Measurements from ENCODE around the gene RNF20. TPM values are rescaled to one million over a fixed set of nuclear protein-coding genes. Genes with fewer than 3 reads are reported as not detected.

Gene RNF20
- total and polyA plus RNA-seq, 2 donors (not counting 1 experiment from before 2014, with no cell fraction given) = 5.7 to 56.4 TPM

- Mint-ChIP-seq H3K27me3 (peaks cover 54% of the 10 kb centered on the region), H3K27ac (no peak overlapping the region), H3K9me3 (ENCODE audit: insufficient read depth) (no peaks in the 10 kb centered on the region), H3K4me3 (no peak overlapping the region), H3K4me1 (no peaks in the 10 kb centered on the region)
- H4K20me1 ChIP-seq (ENCODE audit: control insufficient read depth, insufficient read depth, low read length, poor library complexity, severe bottlenecking) = no peaks in the 10 kb centered on the region
- H3K27me3 ChIP-seq (replicated peaks in 1 of 4; ENCODE audit: control extremely low read depth in 1 of 4, control insufficient read depth in 3 of 4, insufficient read depth in 4 of 4, low read length in 3 of 4) = peaks cover 0 to 7% (median 6%) of the 10 kb centered on the region in 4 experiments
- no peak overlapping the region for H2AFZ ChIP-seq (ENCODE audit: insufficient read depth, low read depth, low read length, poor library complexity, severe bottlenecking)
- no peaks in the 10 kb centered on the region for H3K79me2 ChIP-seq (ENCODE audit: control insufficient read depth, insufficient read depth, low read length)
- H3K4me3 ChIP-seq (ENCODE audit: control extremely low read depth in 1 of 5, extremely low read depth in 1 of 5, insufficient read depth in 1 of 5, low read depth in 2 of 5, low read length in 4 of 5) = no peak overlapping the region
- DNase-seq (no peak), ATAC-seq (ENCODE audit: low read depth) (no peak)
- H3K4me2 ChIP-seq (replicated peaks; ENCODE audit: low read depth, low read length, poor library complexity, severe bottlenecking) = no peak overlapping the region
- TF ChIP-seq EZH2 (IDR thresholded peaks at IDR 0.05; ENCODE audit: borderline replicate concordance, insufficient read depth, low read depth, low read length, poor library complexity, severe bottlenecking) (no peak), CTCF (IDR thresholded peaks at IDR 0.05) (no peak)
- H3K36me3 ChIP-seq (replicated peaks in 1 of 2; ENCODE audit: control extremely low read depth in 1 of 2, control insufficient read depth in 1 of 2, extremely low read depth in 1 of 2, insufficient read depth in 2 of 2, low read length in 1 of 2) = no peaks in the 10 kb centered on the region
- no peak overlapping the region for H3K27ac ChIP-seq (ENCODE audit: low read length in 2 of 2)
- no peaks in the 10 kb centered on the region for H3K9me3 ChIP-seq (ENCODE audit: control extremely low read depth in 1 of 3, control insufficient read depth in 2 of 3, insufficient read depth in 1 of 3, low read length in 2 of 3)
- intact Hi-C loops (cut with micrococcal nuclease) = no loop called here
- no peak overlapping the region for H3K9ac ChIP-seq (ENCODE audit: low read length)
- CTCF ChIA-PET = no interaction called here
- H3K4me1 ChIP-seq (ENCODE audit: control insufficient read depth in 2 of 2, insufficient read depth in 2 of 2, low read length in 2 of 2) = no peaks in the 10 kb centered on the region
- POLR2A ChIA-PET = no interaction called here
- WGBS (ENCODE audit: insufficient coverage) = 62% methylated on average over 2 of the region's 6 CpGs
Measured at GRCh38 chr9:101510459-101510858, 23.2 kb upstream of the RNF20 start.

DNA sequence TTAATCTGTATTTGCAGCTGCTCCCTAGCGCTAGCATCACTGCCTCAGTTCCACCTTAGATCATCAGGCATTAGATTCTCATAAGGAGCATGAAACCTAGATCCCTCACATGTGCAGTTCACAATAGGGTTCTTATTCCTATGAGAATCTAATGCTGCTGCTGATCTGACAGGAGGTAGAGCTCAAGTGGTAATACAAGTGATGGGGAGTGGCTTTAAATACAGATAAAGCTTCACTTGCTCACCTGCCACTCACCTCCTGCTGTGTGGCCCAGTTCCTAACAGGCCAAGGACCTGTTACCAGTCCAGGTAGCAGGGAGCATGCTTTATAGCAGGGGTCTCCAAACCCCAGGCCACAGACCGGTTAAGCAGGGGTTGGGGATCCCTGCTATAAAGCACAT, 22.6 kb upstream of the RNF20 start:
- ChIA-PET CTCF (no interaction called here), POLR2A (no interaction called here)
- no CpG with 5 or more reads among the region's 2 CpGs for WGBS (ENCODE audit: insufficient coverage)
- H3K27ac Mint-ChIP-seq = no peak overlapping the region
- Histone ChIP-seq H3K79me2 (ENCODE audit: control insufficient read depth, insufficient read depth, low read length) (no peaks in the 10 kb centered on the region), H3K4me1 (ENCODE audit: control insufficient read depth in 2 of 2, insufficient read depth in 2 of 2, low read length in 2 of 2) (no peaks in the 10 kb centered on the region), H4K20me1 (ENCODE audit: control insufficient read depth, insufficient read depth, low read length, poor library complexity, severe bottlenecking) (no peaks in the 10 kb centered on the region), H3K4me2 (replicated peaks; ENCODE audit: low read depth, low read length, poor library complexity, severe bottlenecking) (no peak overlapping the region), H3K27ac (ENCODE audit: low read length in 2 of 2) (no peak overlapping the region), H3K9ac (ENCODE audit: low read length) (no peak overlapping the region), H3K36me3 (replicated peaks in 1 of 2; ENCODE audit: control extremely low read depth in 1 of 2, control insufficient read depth in 1 of 2, extremely low read depth in 1 of 2, insufficient read depth in 2 of 2, low read length in 1 of 2) (no peaks in the 10 kb centered on the region), H3K9me3 (ENCODE audit: control extremely low read depth in 1 of 3, control insufficient read depth in 2 of 3, insufficient read depth in 1 of 3, low read length in 2 of 3) (no peaks in the 10 kb centered on the region), H3K27me3 (replicated peaks in 1 of 4; ENCODE audit: control extremely low read depth in 1 of 4, control insufficient read depth in 3 of 4, insufficient read depth in 4 of 4, low read length in 3 of 4) (peaks cover 0 to 7% (median 6%) of the 10 kb centered on the region in 4 experiments), H2AFZ (ENCODE audit: insufficient read depth, low read depth, low read length, poor library complexity, severe bottlenecking) (no peak overlapping the region), H3K4me3 (ENCODE audit: control extremely low read depth in 1 of 5, extremely low read depth in 1 of 5, insufficient read depth in 1 of 5, low read depth in 2 of 5, low read length in 4 of 5) (no peak overlapping the region)
- TF ChIP-seq EZH2 (IDR thresholded peaks at IDR 0.05; ENCODE audit: borderline replicate concordance, insufficient read depth, low read depth, low read length, poor library complexity, severe bottlenecking) = no peak
- TF ChIP-seq CTCF (IDR thresholded peaks at IDR 0.05) = no peak
- no peak overlapping the region for H3K4me3 Mint-ChIP-seq
- intact Hi-C loops (cut with micrococcal nuclease) = no loop called here
- DNase-seq (no peak), ATAC-seq (ENCODE audit: low read depth) (no peak)
- H3K4me1 Mint-ChIP-seq = no peaks in the 10 kb centered on the region
- no peaks in the 10 kb centered on the region for H3K9me3 Mint-ChIP-seq (ENCODE audit: insufficient read depth)
- peaks cover 54% of the 10 kb centered on the region for H3K27me3 Mint-ChIP-seq
